GM12878 (cell line): ENCODE measurements around the gene NME7. TPM values are rescaled to one million over a fixed set of nuclear protein-coding genes. Genes with fewer than 3 reads are reported as not detected.

Experiments
- ATAC-seq: fragments of 200-7000 bp; cut with Tn5 transposase; 3 replicates; pipeline ENCODE4 v1.9.1; 2020; ENCODE audit warnings: mild to moderate bottlenecking, moderate library complexity
- BruUV-seq: library from RNA; stranded (reverse); fragments of 400-500 nt; replicated peaks from 2 replicates; lab custom pipeline; 2021; lab: Mats Ljungman, UMichigan
- CTCF ChIA-PET: fragments of 300-600 bp; sonication (Branson Sonifier 250); formaldehyde crosslinking; extraction: SDS; loops from one replicate; lab custom pipeline; 2021; ENCODE audit warnings: inconsistent platforms; lab: Yijun Ruan, JAX
- POLR2A ChIA-PET: fragments of 350-600 bp; formaldehyde crosslinking; extraction: SDS; loops from one replicate; lab custom pipeline; 2021; ENCODE audit warnings: inconsistent platforms; lab: Charles Lee
- RAD21 ChIA-PET: fragments of 300-600 bp; sonication (Branson Sonifier 250); formaldehyde crosslinking; loops from one replicate; lab custom pipeline; 2023; ENCODE audit warnings: antibody characterized with exemption; ENCODE audit not compliant: unreplicated experiment; lab: Charles Lee
- SMC1A ChIA-PET: fragments of 300-600 bp; sonication (Branson Sonifier 250); formaldehyde crosslinking; loops from one replicate; lab custom pipeline; 2023; ENCODE audit not compliant: unreplicated experiment, uncharacterized antibody; lab: Charles Lee
- DNase-seq: peaks from one replicate; pipeline ENCODE4 v3.0.0-alpha.2; 2011; ENCODE audit warnings: low read depth, low spot score
- FAIRE-seq: peaks from 3 replicates; lab custom pipeline; 2011; peaks lifted over from hg19 to GRCh38; lab: Jason Lieb, UNC
- H2AFZ ChIP-seq: 2 replicates; pipeline ENCODE4 v1.6.0; 2011; ENCODE audit warnings: low read depth, low read length, control low read depth; ENCODE audit not compliant: control insufficient read depth
- H3K27ac ChIP-seq: 2 replicates; pipeline ENCODE4 v1.5.1; 2011; ENCODE audit warnings: control low read depth; ENCODE audit not compliant: control insufficient read depth, insufficient read depth
- H3K27me3 ChIP-seq, 2 experiments: replicated peaks in 1 of 2; 2 replicates each; pipeline versions ENCODE4 v1.6.0 to v1.6.1; 2011; ENCODE audit warnings: low read length in 1 of 2; ENCODE audit not compliant: control insufficient read depth in 2 of 2, insufficient read depth in 2 of 2
- H3K36me3 ChIP-seq, 2 experiments: 2 replicates each; pipeline ENCODE4 v1.5.1; 2011; ENCODE audit warnings: low read length in 1 of 2; ENCODE audit not compliant: control insufficient read depth in 2 of 2, insufficient read depth in 2 of 2
- H3K4me1 ChIP-seq: 2 replicates; pipeline ENCODE4 v1.6.1; 2011; ENCODE audit warnings: mild to moderate bottlenecking, low read length, moderate library complexity, mixed read lengths; ENCODE audit not compliant: control insufficient read depth, insufficient read depth
- H3K4me2 ChIP-seq: 2 replicates; pipeline ENCODE4 v1.6.0; 2011; ENCODE audit warnings: control low read depth; ENCODE audit not compliant: control insufficient read depth, insufficient read depth
- H3K4me3 ChIP-seq: fragments of 200-600 bp; sonication (generic); 2 replicates; pipeline ENCODE4 v1.5.1; 2016
- H3K79me2 ChIP-seq: 2 replicates; pipeline ENCODE4 v1.6.0; 2011; ENCODE audit warnings: low read length; ENCODE audit not compliant: control insufficient read depth, insufficient read depth
- H3K9ac ChIP-seq: 2 replicates; pipeline ENCODE4 v1.8.0; 2011; ENCODE audit warnings: low read length, control low read depth, mixed read lengths; ENCODE audit not compliant: control insufficient read depth, insufficient read depth
- H3K9me3 ChIP-seq: replicated peaks from 3 replicates; pipeline ENCODE4 v1.5.1; 2011; ENCODE audit warnings: mild to moderate bottlenecking, low read length; ENCODE audit not compliant: control insufficient read depth, insufficient read depth
- H4K20me1 ChIP-seq: 2 replicates; pipeline ENCODE4 v1.6.0; 2011; ENCODE audit not compliant: control insufficient read depth, insufficient read depth
- BCL11A ChIP-seq: IDR thresholded peaks from 2 replicates; pipeline ENCODE4 v1.6.1; 2011; ENCODE audit warnings: low read depth, low read length
- CEBPZ ChIP-seq: fragments of 150-350 bp; IDR thresholded peaks from 2 replicates; pipeline ENCODE4 v1.6.1; 2016; ENCODE audit warnings: low read depth, low read length
- E2F8 ChIP-seq: fragments of 450-650 bp; IDR thresholded peaks from 2 replicates; pipeline ENCODE4 v1.6.1; 2018; ENCODE audit warnings: mild to moderate bottlenecking, low read depth, moderate library complexity; ENCODE audit not compliant: partially characterized antibody
- EGR1 ChIP-seq, 2 experiments: IDR thresholded peaks; 1 replicate in 1 of 2; 2 replicates in 1 of 2; pipeline ENCODE4 v1.6.1; 2011 to 2012; ENCODE audit warnings: low read depth in 2 of 2, low read length in 2 of 2, borderline replicate concordance in 1 of 2, mild to moderate bottlenecking in 1 of 2, moderate library complexity in 1 of 2
- NKRF ChIP-seq: fragments of 450-650 bp; conservative IDR thresholded peaks from 2 replicates; pipeline ENCODE4 v1.6.1; 2017; ENCODE audit warnings: mild to moderate bottlenecking, moderate library complexity
- NR2C1 ChIP-seq: fragments of 450-650 bp; IDR thresholded peaks from 2 replicates; pipeline ENCODE4 v1.6.1; 2017; ENCODE audit warnings: antibody characterized with exemption, mild to moderate bottlenecking, moderate library complexity
- PAX8 ChIP-seq: fragments of 450-650 bp; IDR thresholded peaks from 2 replicates; pipeline ENCODE4 v1.6.1; 2017; ENCODE audit warnings: mild to moderate bottlenecking, moderate library complexity
- TAF1 ChIP-seq: IDR thresholded peaks from 2 replicates; pipeline ENCODE4 v1.6.1; 2011; ENCODE audit warnings: mild to moderate bottlenecking, low read depth, low read length, borderline replicate concordance
- YBX1 ChIP-seq: fragments of 450-650 bp; IDR thresholded peaks from 2 replicates; pipeline ENCODE4 v1.6.1; 2016; ENCODE audit warnings: antibody characterized with exemption
- ZBTB4 ChIP-seq: fragments of 450-650 bp; formaldehyde crosslinking; IDR thresholded peaks from 2 replicates; pipeline ENCODE4 v1.4.0; 2022; ENCODE audit warnings: mild to moderate bottlenecking, moderate library complexity
- WGBS: methylation state at CpG from one replicate; pipeline ENCODE4 v1.1.6; 2016; ENCODE audit warnings: low lambda C conversion rate; ENCODE audit not compliant: insufficient replicate concordance, insufficient coverage; ENCODE audit errors: missing lambda C conversion rate; 5-methylcytosine and 5-hydroxymethylcytosine counted together
- in situ Hi-C: fragments of 300-500 bp; cut with MboI; formaldehyde crosslinking; loops from 9 replicates; pipeline ENCODE4 v1.14.3; 2018; ENCODE audit warnings: mixed read lengths
- intact Hi-C: fragments of 100-400 bp; cut with micrococcal nuclease; formaldehyde crosslinking; loops from one replicate; pipeline ENCODE4 v1.14.2; 2022; ENCODE audit not compliant: unreplicated experiment
- polyA plus RNA-seq, 11 experiments: library from polyadenylated mRNA; depleted of rRNA in 4 of 11; unstranded in 6 of 11; stranded (reverse) in 5 of 11; fragments of >200 nt; fragmentation: Nextera tagmentation in 4 of 11; fragmentation: Illumina TruSeq in 1 of 11; extraction: Ambion mirVana in 4 of 11; extraction: Trizol in 1 of 11; gene quantifications; 1 replicate in 1 of 11; 2 replicates in 10 of 11; pipeline versions ENCODE4 v1.2.1 to v1.2.3, GENCODE V29; 2011 to 2016; ENCODE audit warnings: inconsistent platforms in 2 of 11, missing spikeins in 2 of 11, low read depth in 1 of 11
- total RNA-seq, 4 experiments: library from RNA; depleted of rRNA in 3 of 4; stranded (reverse); fragments of >200 nt in 3 of 4; fragmentation: Illumina TruSeq in 1 of 4; extraction: Trizol in 1 of 4; gene quantifications; 2 replicates each; pipeline versions ENCODE4 v1.2.1 to v1.2.3, GENCODE V29; 2013 to 2021
- TF ChIP-seq, protein P1 (sequence below): IDR thresholded peaks from 2 replicates; pipeline ENCODE4 v1.6.1; 2012; ENCODE audit warnings: low read depth, low read length, improper control_type of control experiment

NME7 gene
- total and polyA plus RNA-seq, 10 of the 15 experiments (the other 5 are each of a cell fraction or from before 2014, with no cell fraction given), result 1.5 to 15.6 (median 7.2) TPM

GRCh38 chr1:169395955-169396354 is 28.4 kb upstream of the NME7 start:
- no peak overlapping the region for H3K27ac ChIP-seq
- ChIA-PET RAD21 (no interaction called here), POLR2A (no interaction called here), CTCF (interaction anchor here (0.7 to 1.0 kb wide), 2 partner anchors 292 to 316 kb away, joined by 3 to 4 read pairs; no protein-coding TSS in a partner anchor), SMC1A (interaction anchor here (0.6 kb wide), 1 partner anchor 12 kb away, joined by 3 read pairs; no protein-coding TSS in a partner anchor)
- H4K20me1 ChIP-seq, result no peaks in the 10 kb centered on the region
- in situ Hi-C loops, result no loop called here
- H3K27me3 ChIP-seq, result no peaks in the 10 kb centered on the region
- no peak overlapping the region for H2AFZ ChIP-seq
- H3K4me3 ChIP-seq, result no peak overlapping the region
- no peak for DNase-seq
- H3K9ac ChIP-seq, result no peak overlapping the region
- no TSS peak for BruUV-seq
- peaks cover under 1 to 2% of the 10 kb centered on the region in 2 experiments; a peak in 2 of 4 replicates for H3K36me3 ChIP-seq
- no peak for FAIRE-seq
- H3K4me2 ChIP-seq, result no peak overlapping the region
- no peaks in the 10 kb centered on the region for H3K4me1 ChIP-seq
- no peaks in the 10 kb centered on the region for H3K79me2 ChIP-seq
- 96% methylated on average over 3 of the region's 3 CpGs for WGBS
- ATAC-seq, result no peak
- intact Hi-C loops, result no loop called here
- no peaks in the 10 kb centered on the region; the same call in 1 of the 3 replicates for H3K9me3 ChIP-seq
- TF ChIP-seq ZBTB4 (no peak), EGR1 (IDR thresholded peaks at IDR 0.05; ENCODE audit: borderline replicate concordance in 1 of 2, low read depth in 2 of 2, low read length in 2 of 2) (no peak), PAX8 (no peak), NKRF (no peak), NR2C1 (no peak), CEBPZ (no peak), YBX1 (no peak), E2F8 (no peak), TAF1 (no peak), BCL11A (no peak)
- TF ChIP-seq, protein P1, sequence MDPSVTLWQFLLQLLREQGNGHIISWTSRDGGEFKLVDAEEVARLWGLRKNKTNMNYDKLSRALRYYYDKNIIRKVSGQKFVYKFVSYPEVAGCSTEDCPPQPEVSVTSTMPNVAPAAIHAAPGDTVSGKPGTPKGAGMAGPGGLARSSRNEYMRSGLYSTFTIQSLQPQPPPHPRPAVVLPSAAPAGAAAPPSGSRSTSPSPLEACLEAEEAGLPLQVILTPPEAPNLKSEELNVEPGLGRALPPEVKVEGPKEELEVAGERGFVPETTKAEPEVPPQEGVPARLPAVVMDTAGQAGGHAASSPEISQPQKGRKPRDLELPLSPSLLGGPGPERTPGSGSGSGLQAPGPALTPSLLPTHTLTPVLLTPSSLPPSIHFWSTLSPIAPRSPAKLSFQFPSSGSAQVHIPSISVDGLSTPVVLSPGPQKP, result no peak
